ENCODE results near the gene EVA1B.

Gene EVA1B

GRCh38 chr1:36327421-36328087 is 4.1 kb upstream of the EVA1B start:
- no peak for TF ChIP-seq CTCF (IDR thresholded peaks at IDR 0.05; ENCODE audit: low read depth, low read length, poor library complexity, severe bottlenecking)
- TF ChIP-seq EZH2phosphoT487 (IDR thresholded peaks at IDR 0.05; ENCODE audit: borderline replicate concordance, low read length), result no peak
- H3F3A ChIP-seq (ENCODE audit: control insufficient read depth, insufficient read depth), result no peaks in the 10 kb centered on the region
- no peak overlapping the region for H3K4me2 ChIP-seq (ENCODE audit: low read length)
- H3K79me2 ChIP-seq (ENCODE audit: control insufficient read depth, low read length), result no peaks in the 10 kb centered on the region
- 0 out of 2 replicates have a peak, but pooled peaks cover 2% of the 10 kb centered on the region for H3K27me3 ChIP-seq (ENCODE audit: control insufficient read depth, low read length)
- H3K9me2 ChIP-seq (replicated peaks; ENCODE audit: control insufficient read depth, low read length), result no peaks in the 10 kb centered on the region
- H3K9me3 ChIP-seq (ENCODE audit: control insufficient read depth, insufficient read depth, low read length), result no peaks in the 10 kb centered on the region
- no peak overlapping the region for H3K4me3 ChIP-seq (ENCODE audit: low read length)
- peaks cover 18% of the 10 kb centered on the region for H3K4me1 ChIP-seq (ENCODE audit: control insufficient read depth, low read length)
- H4K20me1 ChIP-seq (ENCODE audit: control insufficient read depth, insufficient read depth, low read depth, low read length), result no peaks in the 10 kb centered on the region
- H3K27ac ChIP-seq (ENCODE audit: low read depth, low read length), result no peak overlapping the region
- H3K36me3 ChIP-seq (ENCODE audit: control insufficient read depth, low read length), result no peaks in the 10 kb centered on the region

- Histone ChIP-seq H3K4me1 (ENCODE audit: control insufficient read depth, low read length) (peaks cover 26% of the 10 kb centered on the region), H3K4me2 (ENCODE audit: low read length) (no peak overlapping the region)
Observed at GRCh38 chr1:36326499-36326898, 3.1 kb upstream of the EVA1B start.

GRCh38 chr1:36324353-36324703 is 883 bp upstream of the EVA1B start:
- no peaks in the 10 kb centered on the region for H3K9me2 ChIP-seq (replicated peaks; ENCODE audit: control insufficient read depth, low read length)
- peak overlapping the region; percentile 86 for H3K4me2 ChIP-seq (ENCODE audit: low read length)
- TF ChIP-seq EZH2phosphoT487 (IDR thresholded peaks at IDR 0.05; ENCODE audit: borderline replicate concordance, low read length), result no peak
- no peak for TF ChIP-seq CTCF (IDR thresholded peaks at IDR 0.05; ENCODE audit: low read depth, low read length, poor library complexity, severe bottlenecking)
- 0 out of 2 replicates have a peak, but pooled peaks cover 2% of the 10 kb centered on the region for H3K27me3 ChIP-seq (ENCODE audit: control insufficient read depth, low read length)
- H3K27ac ChIP-seq (ENCODE audit: low read depth, low read length), result no peak overlapping the region
- no peaks in the 10 kb centered on the region for H3K9me3 ChIP-seq (ENCODE audit: control insufficient read depth, insufficient read depth, low read length)
- H3K4me1 ChIP-seq (ENCODE audit: control insufficient read depth, low read length), result peaks cover 41% of the 10 kb centered on the region
- no peaks in the 10 kb centered on the region for H3F3A ChIP-seq (ENCODE audit: control insufficient read depth, insufficient read depth)
- no peaks in the 10 kb centered on the region for H3K79me2 ChIP-seq (ENCODE audit: control insufficient read depth, low read length)
- peak overlapping the region; percentile 76; the same call in 1 of the 2 replicates for H3K4me3 ChIP-seq (ENCODE audit: low read length)
- H3K36me3 ChIP-seq (ENCODE audit: control insufficient read depth, low read length), result no peaks in the 10 kb centered on the region
- H4K20me1 ChIP-seq (ENCODE audit: control insufficient read depth, insufficient read depth, low read depth, low read length), result no peaks in the 10 kb centered on the region

More at GRCh38 chr1:36326499-36326898, 3.1 kb upstream of the EVA1B start:
- H4K20me1 ChIP-seq (ENCODE audit: control insufficient read depth, insufficient read depth, low read depth, low read length), result no peaks in the 10 kb centered on the region
- no peak for TF ChIP-seq EZH2phosphoT487 (IDR thresholded peaks at IDR 0.05; ENCODE audit: borderline replicate concordance, low read length)
- no peak for TF ChIP-seq CTCF (IDR thresholded peaks at IDR 0.05; ENCODE audit: low read depth, low read length, poor library complexity, severe bottlenecking)
- no peaks in the 10 kb centered on the region for H3K36me3 ChIP-seq (ENCODE audit: control insufficient read depth, low read length)
- H3K27me3 ChIP-seq (ENCODE audit: control insufficient read depth, low read length), result 0 out of 2 replicates have a peak, but pooled peaks cover 2% of the 10 kb centered on the region
- no peak overlapping the region for H3K4me3 ChIP-seq (ENCODE audit: low read length)
- no peak overlapping the region for H3K27ac ChIP-seq (ENCODE audit: low read depth, low read length)
- no peaks in the 10 kb centered on the region for H3K9me2 ChIP-seq (replicated peaks; ENCODE audit: control insufficient read depth, low read length)
- H3K9me3 ChIP-seq (ENCODE audit: control insufficient read depth, insufficient read depth, low read length), result no peaks in the 10 kb centered on the region
- H3K79me2 ChIP-seq (ENCODE audit: control insufficient read depth, low read length), result no peaks in the 10 kb centered on the region
- no peaks in the 10 kb centered on the region for H3F3A ChIP-seq (ENCODE audit: control insufficient read depth, insufficient read depth)
